ENCODE data around the gene MEOX2. TPM values are rescaled to one million over a fixed set of nuclear protein-coding genes. Genes with fewer than 3 reads are reported as not detected.

The MEOX2 gene
- total and polyA plus RNA-seq, 2 of the 8 experiments (the other 6 are each of a cell fraction or from before 2014, with no cell fraction given) = 0.05 to 0.19 TPM

DNA sequence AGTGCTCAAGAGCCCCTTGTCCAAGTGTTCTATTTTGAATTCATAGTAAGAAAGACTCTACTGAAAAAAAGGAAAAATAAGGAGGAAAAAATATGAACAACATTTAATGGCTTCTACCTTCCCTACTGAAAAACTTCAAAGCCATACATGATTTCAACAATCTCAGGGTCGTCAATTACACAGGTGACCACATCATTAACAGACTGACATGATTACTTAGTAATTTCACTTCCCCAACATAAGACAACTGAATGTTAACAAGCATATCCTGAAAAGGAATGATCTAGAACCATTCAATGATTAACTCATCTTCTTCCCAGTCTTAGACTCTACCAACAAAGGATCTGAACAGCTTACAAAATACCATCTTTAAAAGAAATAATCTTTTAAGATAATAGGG lies 34.8 kb downstream of the MEOX2 start:
- Histone ChIP-seq H2BK120ac (replicated peaks; ENCODE audit: low read depth, low read length) (no peak overlapping the region), H3K36me3 (ENCODE audit: control insufficient read depth in 2 of 4, insufficient read depth in 4 of 4, low read length in 3 of 4) (no peaks in the 10 kb centered on the region), H4K8ac (ENCODE audit: extremely low read depth, insufficient read depth, low read length) (no peak overlapping the region), H3K79me2 (ENCODE audit: control insufficient read depth in 1 of 2, insufficient read depth in 2 of 2, low read length in 2 of 2) (no peaks in the 10 kb centered on the region), H3K4me1 (replicated peaks in 1 of 4; ENCODE audit: control insufficient read depth in 3 of 4, insufficient read depth in 4 of 4, low read length in 3 of 4) (no peaks in the 10 kb centered on the region), H3K9me3 (ENCODE audit: insufficient read depth in 2 of 2, low read depth in 1 of 2, low read length in 1 of 2) (no peaks in the 10 kb centered on the region), H3K4me2 (ENCODE audit: insufficient read depth in 1 of 2, low read depth in 2 of 2, low read length in 2 of 2) (no peak overlapping the region), H2BK5ac (ENCODE audit: low read depth, low read length) (no peak overlapping the region), H3K14ac (ENCODE audit: insufficient read length) (no peak overlapping the region), H2BK20ac (ENCODE audit: low read length) (no peak overlapping the region), H3K23me2 (ENCODE audit: low read depth, low read length) (no peaks in the 10 kb centered on the region), H3K23ac (ENCODE audit: insufficient read length) (no peak overlapping the region), H2BK15ac (ENCODE audit: low read length) (no peak overlapping the region), H3K27ac (ENCODE audit: low read depth, low read length) (no peak overlapping the region), H2AFZ (ENCODE audit: low read length) (no peak overlapping the region), H3K18ac (ENCODE audit: extremely low read depth, low read length) (no peak overlapping the region), H3K56ac (replicated peaks; ENCODE audit: insufficient read length, low read depth, low read length) (no peak overlapping the region), H4K5ac (ENCODE audit: insufficient read length, low read depth, low read length) (no peak overlapping the region), H2BK12ac (ENCODE audit: low read depth, low read length) (no peak overlapping the region), H4K91ac (replicated peaks; ENCODE audit: insufficient read length, low read length) (no peak overlapping the region), H3K4ac (replicated peaks; ENCODE audit: insufficient read length, low read depth, low read length) (no peak overlapping the region), H2AK5ac (ENCODE audit: low read depth, low read length) (no peak overlapping the region), H3K27me3 (replicated peaks in 1 of 4; ENCODE audit: control insufficient read depth in 3 of 4, extremely low read depth in 1 of 4, insufficient read depth in 3 of 4, low read length in 3 of 4) (no peaks in the 10 kb centered on the region), H4K20me1 (replicated peaks in 1 of 2; ENCODE audit: control insufficient read depth in 1 of 2, insufficient read depth in 2 of 2, low read length in 2 of 2) (no peaks in the 10 kb centered on the region), H3K9ac (replicated peaks in 1 of 4; ENCODE audit: extremely low read depth in 1 of 4, low read depth in 3 of 4, low read length in 3 of 4) (no peak overlapping the region), H3K4me3 (ENCODE audit: extremely low read depth in 1 of 4, insufficient read depth in 2 of 4, low read depth in 3 of 4, low read length in 4 of 4) (no peak overlapping the region), H3K79me1 (ENCODE audit: low read depth, low read length) (no peaks in the 10 kb centered on the region)
- ChIA-PET POLR2A (ENCODE audit: partially characterized antibody) (no interaction called here), CTCF (ENCODE audit: partially characterized antibody) (no interaction called here)
- no peak for FAIRE-seq
- no peak for DNase-seq (ENCODE audit: low read depth in 1 of 2, low spot score in 2 of 2)
- WGBS, 2 experiments (ENCODE audit: extremely low coverage in 1 of 2, insufficient coverage in 1 of 2, insufficient read length in 1 of 2, insufficient replicate concordance in 2 of 2, low coverage in 1 of 2, low lambda C conversion rate in 2 of 2, missing lambda C conversion rate in 1 of 2) = 68% methylated on average over 1 of the region's 1 CpG; no CpG with 5 or more reads in 1 of the 2 experiments
- TF ChIP-seq KDM1A (IDR thresholded peaks at IDR 0.05; ENCODE audit: borderline replicate concordance, low read length) (no peak), KDM4A (IDR thresholded peaks at IDR 0.05; ENCODE audit: low read depth, low read length, severe bottlenecking) (no peak), POU5F1 (IDR thresholded peaks at IDR 0.05; ENCODE audit: low read depth, low read length) (no peak), SUZ12 (IDR thresholded peaks at IDR 0.05; ENCODE audit: low read length) (no peak), SIX5 (IDR thresholded peaks at IDR 0.05; ENCODE audit: low read depth, low read length) (no peak), BACH1 (IDR thresholded peaks at IDR 0.05; ENCODE audit: low read length) (no peak), TAF7 (optimal IDR thresholded peaks at IDR 0.05; ENCODE audit: borderline replicate concordance, low read depth, low read length) (no peak), EP300 (IDR thresholded peaks at IDR 0.05; ENCODE audit: borderline replicate concordance in 1 of 2, low read depth in 2 of 2, low read length in 2 of 2) (no peak), CBX8 (IDR thresholded peaks at IDR 0.05; ENCODE audit: borderline replicate concordance, low read depth, low read length) (no peak), RAD21 (IDR thresholded peaks at IDR 0.05 in 1 of 2, conservative IDR thresholded peaks at IDR 0.05 in 1 of 2; ENCODE audit: low read depth in 2 of 2, low read length in 2 of 2) (no peak)
- TF ChIP-seq, protein P1, sequence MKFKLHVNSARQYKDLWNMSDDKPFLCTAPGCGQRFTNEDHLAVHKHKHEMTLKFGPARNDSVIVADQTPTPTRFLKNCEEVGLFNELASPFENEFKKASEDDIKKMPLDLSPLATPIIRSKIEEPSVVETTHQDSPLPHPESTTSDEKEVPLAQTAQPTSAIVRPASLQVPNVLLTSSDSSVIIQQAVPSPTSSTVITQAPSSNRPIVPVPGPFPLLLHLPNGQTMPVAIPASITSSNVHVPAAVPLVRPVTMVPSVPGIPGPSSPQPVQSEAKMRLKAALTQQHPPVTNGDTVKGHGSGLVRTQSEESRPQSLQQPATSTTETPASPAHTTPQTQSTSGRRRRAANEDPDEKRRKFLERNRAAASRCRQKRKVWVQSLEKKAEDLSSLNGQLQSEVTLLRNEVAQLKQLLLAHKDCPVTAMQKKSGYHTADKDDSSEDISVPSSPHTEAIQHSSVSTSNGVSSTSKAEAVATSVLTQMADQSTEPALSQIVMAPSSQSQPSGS (IDR thresholded peaks at IDR 0.05; ENCODE audit: low read length) = no peak
- TF ChIP-seq, protein P2, sequence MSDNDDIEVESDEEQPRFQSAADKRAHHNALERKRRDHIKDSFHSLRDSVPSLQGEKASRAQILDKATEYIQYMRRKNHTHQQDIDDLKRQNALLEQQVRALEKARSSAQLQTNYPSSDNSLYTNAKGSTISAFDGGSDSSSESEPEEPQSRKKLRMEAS (IDR thresholded peaks at IDR 0.05) = no peak

Measured in H1 (cell line).